Left kidney (tissue), 2 donors: Measurements from ENCODE around the gene EDEM1. TPM values are rescaled to one million over a fixed set of nuclear protein-coding genes. Genes with fewer than 3 reads are reported as not detected.
"Not testable (repeated sequence)": the region's sequence is repeated elsewhere in the genome, so short reads cannot be mapped to it uniquely, and the experiment has no call there.

Experiments used
- DNase-seq: peaks from one replicate; pipeline ENCODE4 v3.0.0-alpha.2; 2013
- polyA plus RNA-seq: library from polyadenylated mRNA; unstranded; fragments of 120-200 nt; gene quantifications from one replicate; pipeline ENCODE4 v1.2.1, GENCODE V29; 2013; ENCODE audit not compliant: insufficient read length

The EDEM1 gene
- polyA plus RNA-seq, 1 donor, result 25.7 TPM

GRCh38 chr3:5170975-5171374, 16.5 kb upstream of the EDEM1 start:
- no peak for DNase-seq

DNA sequence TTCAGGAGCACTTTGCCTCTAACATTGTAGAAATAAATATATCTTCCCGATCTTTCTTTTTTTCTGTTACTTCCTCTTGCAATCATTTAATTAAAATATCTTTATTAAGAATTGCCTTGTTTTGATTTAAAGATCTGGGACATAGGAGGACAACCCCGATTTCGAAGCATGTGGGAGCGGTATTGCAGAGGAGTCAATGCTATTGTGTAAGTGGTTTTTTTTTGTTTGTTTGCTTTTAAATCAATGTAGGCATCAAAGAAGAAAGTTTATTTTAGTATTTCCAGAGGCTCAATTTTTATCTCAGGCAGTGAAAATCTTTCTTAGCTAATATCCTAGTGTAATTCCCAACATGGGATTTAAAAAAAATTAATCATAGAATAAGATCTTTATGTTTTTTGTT, 15.5 kb upstream of the EDEM1 start:
- no peak for DNase-seq

- DNase-seq, result not testable (repeated sequence)
Observed at GRCh38 chr3:5179036-5179435, 8.5 kb upstream of the EDEM1 start.

DNA sequence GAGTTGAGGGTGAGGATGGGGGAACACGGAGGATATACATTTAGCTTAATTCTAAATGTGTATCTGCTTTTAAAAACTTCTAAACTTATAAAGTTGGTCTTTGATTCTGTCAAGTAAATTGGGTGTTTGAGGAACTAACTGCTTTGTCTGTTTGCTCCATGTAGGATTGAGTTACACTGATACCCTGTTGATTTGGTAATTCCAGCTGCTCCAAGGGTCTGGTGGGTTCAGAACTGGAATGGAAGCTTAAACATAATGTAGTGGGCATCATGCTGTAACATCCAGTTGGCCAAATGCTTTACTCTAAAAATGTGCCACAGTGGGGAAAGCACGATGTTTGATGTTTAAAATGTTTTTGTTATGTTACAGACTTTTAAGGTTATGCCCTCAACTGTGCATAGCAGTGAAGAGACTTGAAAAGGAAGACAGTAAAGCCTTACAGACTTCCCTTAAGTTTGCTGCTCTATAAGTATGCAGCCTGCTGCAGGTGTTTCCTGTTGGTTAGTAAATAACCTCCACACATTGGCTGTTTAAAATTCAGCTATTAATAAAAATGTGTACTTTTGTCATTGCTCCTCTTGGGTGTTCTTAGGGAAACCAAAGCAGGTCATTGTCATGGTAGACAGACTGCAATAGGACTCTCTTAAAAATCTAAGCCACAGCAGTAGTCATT, 5.9 kb upstream of the EDEM1 start:
- peak; percentile 19 for DNase-seq

GRCh38 chr3:5183714-5184113, 3.8 kb upstream of the EDEM1 start:
- not testable (repeated sequence) for DNase-seq

DNA sequence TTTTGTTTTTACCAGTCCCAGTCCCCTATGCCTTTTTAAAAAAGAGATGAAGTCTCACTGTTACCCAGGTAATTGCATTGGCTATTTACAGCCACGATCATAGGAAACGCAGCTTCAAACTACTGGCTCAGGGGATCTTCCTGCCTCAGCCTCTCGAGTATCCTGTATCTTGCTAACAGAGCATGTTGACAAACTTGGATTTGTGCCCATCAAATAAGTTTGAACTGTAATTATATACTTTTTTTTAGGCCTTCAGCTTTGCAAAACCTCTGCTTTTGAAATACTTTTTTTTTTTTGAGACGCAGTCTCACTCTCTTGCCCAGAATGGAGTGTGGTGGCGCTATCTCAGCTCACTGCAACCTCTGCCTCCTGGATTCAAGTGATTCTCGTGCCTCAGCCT, 3.0 kb upstream of the EDEM1 start:
- DNase-seq, result no peak

GRCh38 chr3:5185093-5185673, 2.3 kb upstream of the EDEM1 start:
- no peak for DNase-seq

GRCh38 chr3:5186089-5186857, 1.2 kb upstream of the EDEM1 start:
- no peak for DNase-seq

DNA sequence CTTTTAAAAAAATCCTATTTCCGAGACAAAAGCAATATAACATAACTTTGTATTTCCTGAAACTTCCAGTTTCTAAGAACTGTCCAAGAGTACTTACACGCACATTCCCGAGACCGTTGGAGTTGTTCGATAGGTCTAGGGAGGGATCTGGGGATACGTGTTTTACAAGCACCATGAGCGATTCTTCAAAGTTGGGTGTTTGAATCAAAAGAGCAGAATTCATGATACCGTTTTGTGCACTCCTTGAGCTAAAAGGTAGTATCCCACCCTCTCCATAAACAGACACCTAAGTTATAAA, 700 bp upstream of the EDEM1 start:
- no peak for DNase-seq

GRCh38 chr3:5187920-5188418, 462 bp downstream of the EDEM1 start:
- peak; percentile 18 for DNase-seq

DNA sequence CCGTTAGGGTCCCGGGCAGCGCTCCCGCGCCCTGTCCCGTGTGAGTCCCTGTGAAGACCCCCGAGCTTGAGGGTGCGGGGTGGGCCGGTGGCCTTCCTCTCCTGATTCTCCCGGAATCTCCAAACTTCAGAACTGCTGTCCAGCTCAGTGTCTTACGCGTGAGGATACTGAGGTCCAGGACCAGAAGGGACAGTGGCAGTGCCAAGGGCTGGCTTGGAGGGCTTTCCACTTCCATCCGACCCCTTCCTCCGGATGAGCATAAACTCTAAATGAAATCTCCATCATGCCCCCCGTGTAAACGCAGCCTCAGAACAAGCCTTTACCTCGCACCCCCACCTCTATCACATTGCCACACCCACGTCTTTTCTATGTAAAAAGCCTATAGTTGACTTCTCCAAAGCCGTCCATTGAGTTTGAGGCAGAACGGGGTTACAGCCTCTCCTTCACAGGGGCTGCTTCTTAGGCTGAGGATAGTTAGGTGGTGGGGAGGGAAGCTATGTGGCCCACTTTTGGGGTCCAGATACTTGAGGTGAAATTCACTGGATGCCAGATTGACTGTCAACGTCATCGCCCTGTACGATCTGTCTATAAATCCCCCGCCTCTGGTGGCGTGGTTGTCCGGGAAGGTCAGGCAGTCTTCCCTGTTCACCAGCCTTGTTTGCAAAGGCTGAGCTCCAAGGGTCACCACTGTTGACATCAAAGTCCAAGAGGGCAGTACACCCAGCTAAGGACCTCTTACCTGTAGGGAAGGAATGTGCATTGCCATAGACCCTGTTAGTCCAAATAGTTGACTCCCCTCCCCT, 1.1 kb downstream of the EDEM1 start:
- peak; percentile 24 for DNase-seq

DNA sequence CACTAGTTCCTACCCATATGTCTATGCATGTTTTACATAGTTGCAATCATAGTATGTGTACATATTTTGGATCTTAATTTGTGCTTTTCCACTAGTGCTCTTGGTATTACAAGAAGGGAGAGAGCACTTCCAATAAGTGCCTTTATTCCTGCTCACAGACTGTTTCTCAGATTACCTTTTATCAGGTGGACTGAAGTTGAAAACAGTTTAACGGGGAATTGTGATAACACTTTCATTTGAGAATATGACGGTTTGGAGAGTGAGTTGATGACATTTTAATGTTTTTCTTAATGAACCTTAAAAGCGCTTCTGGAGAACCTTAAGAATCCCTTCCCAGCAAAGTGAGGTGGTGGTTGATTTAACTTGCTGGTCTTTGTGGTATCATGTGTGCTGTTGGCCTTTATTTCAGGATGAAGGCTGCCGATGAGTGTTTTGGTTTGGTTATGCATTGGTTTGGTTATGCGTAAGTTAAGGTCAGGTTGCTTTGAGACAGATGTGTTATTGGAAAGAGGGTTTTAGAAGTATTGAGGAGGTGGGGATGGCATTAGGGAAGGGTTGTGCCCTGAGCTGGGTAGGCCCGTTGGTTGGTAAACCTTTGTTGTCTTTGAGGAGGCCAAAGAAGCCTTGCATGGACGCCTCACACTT, 2.8 kb downstream of the EDEM1 start:
- DNase-seq, result no peak

DNA sequence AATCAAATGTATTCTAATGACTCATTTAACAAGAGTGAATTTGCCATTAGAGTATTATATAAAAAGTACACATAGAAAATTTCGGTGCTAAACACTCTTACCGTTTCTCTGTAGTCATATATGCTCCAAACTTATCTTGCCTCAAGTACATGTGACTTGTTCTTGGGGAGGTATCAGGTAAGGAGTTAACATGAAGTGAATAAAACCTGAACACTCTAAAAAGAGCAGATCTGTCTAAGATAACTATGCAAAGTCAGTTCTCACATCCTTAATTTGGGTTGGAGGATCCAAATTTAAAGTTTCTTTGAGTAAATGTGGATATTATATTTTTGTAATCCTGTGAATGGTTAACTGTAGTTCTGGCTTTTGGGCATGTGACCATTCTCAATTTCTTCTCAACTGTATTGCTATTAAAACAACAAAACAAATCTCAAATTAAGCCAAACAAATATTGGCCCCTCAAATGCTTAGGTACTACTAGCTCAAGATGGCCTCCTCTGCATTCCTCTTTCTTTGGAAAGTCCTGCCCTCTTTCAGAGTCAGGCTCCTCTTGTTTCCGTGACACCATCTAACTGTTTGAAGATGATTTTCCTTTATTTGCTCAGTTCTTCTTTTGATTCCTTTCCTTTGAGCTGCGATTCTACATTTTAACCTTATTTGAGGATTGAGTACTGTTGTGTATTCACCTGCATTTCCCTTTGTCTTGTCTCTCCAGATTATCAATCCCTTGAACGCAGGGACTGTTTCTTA, 4.2 kb downstream of the EDEM1 start:
- no peak for DNase-seq

- DNase-seq, result no peak
Observed at GRCh38 chr3:5192571-5193365, 5.3 kb downstream of the EDEM1 start.

- no peak for DNase-seq
Observed at GRCh38 chr3:5194341-5194740, 6.8 kb downstream of the EDEM1 start.

DNA sequence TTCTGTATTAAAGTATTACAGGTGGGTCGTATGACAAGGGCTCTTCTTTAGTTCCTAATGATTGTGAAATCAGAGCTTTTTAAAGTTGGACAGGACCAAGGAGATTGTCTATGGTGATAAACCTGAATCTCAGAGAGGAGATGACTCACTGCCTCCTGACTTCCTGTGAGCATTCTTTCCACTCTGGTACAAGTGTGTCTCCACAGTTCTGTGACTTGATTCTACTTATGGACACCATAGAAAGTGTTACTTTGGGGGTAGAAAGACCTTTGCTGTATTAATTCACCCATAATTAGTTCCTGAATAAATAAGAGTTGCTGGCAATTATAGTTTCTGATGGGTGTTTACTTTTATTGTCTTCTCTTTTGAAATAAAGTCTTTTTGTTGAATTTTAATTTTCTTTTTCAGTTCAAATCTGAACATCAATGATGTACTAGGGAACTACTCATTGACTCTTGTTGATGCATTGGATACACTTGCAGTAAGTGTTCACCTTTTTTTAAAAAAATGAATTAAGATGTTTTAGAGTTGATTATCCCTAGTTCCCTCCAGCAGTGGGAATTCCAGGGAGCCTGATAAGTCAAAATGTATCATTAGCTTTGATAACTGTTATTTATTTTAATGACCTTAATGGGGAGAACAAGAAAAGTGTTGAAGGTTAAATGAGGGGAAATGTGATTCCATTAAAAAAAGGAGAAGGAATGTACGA, 7.4 kb downstream of the EDEM1 start:
- no peak for DNase-seq

- no peak for DNase-seq
Observed at GRCh38 chr3:5195605-5196004, 8.1 kb downstream of the EDEM1 start.

- DNase-seq, result no peak
Observed at GRCh38 chr3:5197022-5197421, 9.5 kb downstream of the EDEM1 start.

- DNase-seq, result no peak
Observed at GRCh38 chr3:5197470-5198312, 10.2 kb downstream of the EDEM1 start.
